Trophoblast cell (in vitro differentiated cells and primary cell): ENCODE data around the gene BEGAIN.

Experiments used
- DNase-seq, 2 donors: peaks; one replicate each; pipeline ENCODE4 v3.0.0-alpha.2; 2016
- H2AFZ ChIP-seq: 2 replicates; pipeline ENCODE4 v1.6.1; 2013; ENCODE audit warnings: low read length, moderate library complexity, mild to moderate bottlenecking; ENCODE audit not compliant: insufficient read depth, poor library complexity
- H2AK5ac ChIP-seq: 2 replicates; pipeline ENCODE4 v1.6.1; 2013; ENCODE audit warnings: mild to moderate bottlenecking, low read length
- H2BK120ac ChIP-seq: 2 replicates; pipeline ENCODE4 v1.6.1; 2013; ENCODE audit warnings: low read length, mild to moderate bottlenecking, moderate library complexity; ENCODE audit not compliant: insufficient read depth, poor library complexity
- H2BK12ac ChIP-seq: 2 replicates; pipeline ENCODE4 v1.6.1; 2013; ENCODE audit warnings: mild to moderate bottlenecking, low read length, moderate library complexity
- H2BK5ac ChIP-seq: 2 replicates; pipeline ENCODE4 v1.6.1; 2013; ENCODE audit warnings: low read length, low read depth, moderate library complexity, mild to moderate bottlenecking; ENCODE audit not compliant: poor library complexity
- H3K14ac ChIP-seq: 2 replicates; pipeline ENCODE4 v1.6.1; 2013; ENCODE audit warnings: mild to moderate bottlenecking, low read length
- H3K18ac ChIP-seq: 2 replicates; pipeline ENCODE4 v1.6.1; 2013; ENCODE audit warnings: mild to moderate bottlenecking, low read length
- H3K23ac ChIP-seq: 2 replicates; pipeline ENCODE4 v1.6.1; 2013; ENCODE audit warnings: low read length
- H3K27ac ChIP-seq: 2 replicates; pipeline ENCODE4 v1.5.1; 2013; ENCODE audit warnings: low read depth, mild to moderate bottlenecking, inconsistent platforms, low read length, moderate library complexity
- H3K27me3 ChIP-seq: 2 replicates; pipeline ENCODE4 v1.6.1; 2013; ENCODE audit warnings: inconsistent platforms, mild to moderate bottlenecking, low read length, moderate library complexity; ENCODE audit not compliant: insufficient read depth
- H3K36me3 ChIP-seq, 2 experiments: 1 replicate in 1 of 2; 2 replicates in 1 of 2; pipeline ENCODE4 v1.6.1; 2013; ENCODE audit warnings: low read length in 2 of 2, mild to moderate bottlenecking in 2 of 2, moderate library complexity in 1 of 2; ENCODE audit not compliant: insufficient read depth in 2 of 2, control insufficient read depth in 1 of 2
- H3K4ac ChIP-seq: 2 replicates; pipeline ENCODE4 v1.6.1; 2013; ENCODE audit warnings: low read depth, mild to moderate bottlenecking, low read length, moderate library complexity
- H3K4me1 ChIP-seq, 2 experiments: 1 replicate in 1 of 2; 2 replicates in 1 of 2; pipeline ENCODE4 v1.6.1; 2013; ENCODE audit warnings: low read length in 2 of 2, mild to moderate bottlenecking in 2 of 2, moderate library complexity in 1 of 2; ENCODE audit not compliant: insufficient read depth in 2 of 2, control insufficient read depth in 1 of 2
- H3K4me2 ChIP-seq: 2 replicates; pipeline ENCODE4 v1.6.1; 2013; ENCODE audit warnings: inconsistent platforms, mild to moderate bottlenecking, low read length, moderate library complexity
- H3K4me3 ChIP-seq: 2 replicates; pipeline ENCODE4 v1.5.1; 2013; ENCODE audit warnings: mild to moderate bottlenecking, low read depth, low read length, inconsistent platforms
- H3K79me1 ChIP-seq: one replicate; pipeline ENCODE4 v1.6.1; 2013; ENCODE audit warnings: low read length
- H3K79me2 ChIP-seq: 2 replicates; pipeline ENCODE4 v1.6.1; 2013; ENCODE audit warnings: low read length, mild to moderate bottlenecking; ENCODE audit not compliant: control insufficient read depth, insufficient read depth, poor library complexity
- H3K9ac ChIP-seq: 2 replicates; pipeline ENCODE4 v1.6.1; 2013; ENCODE audit warnings: mild to moderate bottlenecking, low read length
- H3K9me3 ChIP-seq: 2 replicates; pipeline ENCODE4 v1.6.1; 2013; ENCODE audit warnings: low read depth, mild to moderate bottlenecking, control low read depth, inconsistent platforms, low read length; ENCODE audit not compliant: insufficient read depth
- H4K12ac ChIP-seq: 2 replicates; pipeline ENCODE4 v1.6.1; 2013; ENCODE audit warnings: low read depth, mild to moderate bottlenecking, low read length, moderate library complexity
- H4K8ac ChIP-seq: 2 replicates; pipeline ENCODE4 v1.6.1; 2013; ENCODE audit warnings: low read depth, mild to moderate bottlenecking, low read length, moderate library complexity
- H4K91ac ChIP-seq: one replicate; pipeline ENCODE4 v1.6.1; 2013; ENCODE audit warnings: low read depth, mild to moderate bottlenecking, low read length, moderate library complexity
- WGBS: extraction: QIAGEN DNeasy Blood & Tissue Kit; methylation state at CpG from one replicate; pipeline ENCODE4 v1.1.7; 2013; ENCODE audit warnings: missing lambda C conversion rate; ENCODE audit not compliant: insufficient read length, insufficient coverage; ENCODE audit errors: extremely low coverage; 5-methylcytosine and 5-hydroxymethylcytosine counted together

Gene BEGAIN

DNA sequence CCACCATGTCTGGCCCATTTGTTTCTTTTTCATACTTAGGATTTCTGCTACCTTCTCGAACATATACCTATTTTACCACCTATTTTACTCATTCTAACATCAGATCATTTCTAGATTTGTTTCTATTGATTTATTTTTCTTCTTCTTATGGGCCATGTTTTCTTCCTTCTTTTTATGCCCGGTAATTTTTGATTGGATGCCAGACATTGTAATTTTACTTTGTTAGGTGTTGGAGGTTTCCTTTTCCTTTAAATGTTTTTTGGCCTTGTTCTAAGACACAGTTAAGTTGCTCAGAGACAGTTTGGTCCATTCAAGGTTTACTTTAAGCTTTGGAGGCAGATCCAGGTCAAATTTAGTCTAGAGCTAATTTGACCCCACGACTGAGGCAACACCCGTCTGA, 14.7 kb upstream of the BEGAIN start:
- Histone ChIP-seq H4K8ac (no peak overlapping the region), H3K79me2 (no peaks in the 10 kb centered on the region), H3K36me3 (no peaks in the 10 kb centered on the region), H2BK120ac (no peak overlapping the region), H4K91ac (no peak overlapping the region), H3K4ac (no peak overlapping the region), H2AFZ (no peak overlapping the region), H3K27ac (no peak overlapping the region), H3K23ac (no peak overlapping the region), H3K79me1 (no peaks in the 10 kb centered on the region), H3K9me3 (no peaks in the 10 kb centered on the region), H3K9ac (no peak overlapping the region), H3K18ac (no peak overlapping the region), H2BK5ac (no peak overlapping the region), H3K4me2 (no peak overlapping the region), H2AK5ac (no peak overlapping the region), H3K27me3 (no peaks in the 10 kb centered on the region), H3K14ac (no peak overlapping the region), H3K4me1 (no peaks in the 10 kb centered on the region), H4K12ac (no peak overlapping the region), H2BK12ac (no peak overlapping the region), H3K4me3 (no peak overlapping the region)
- no peak for DNase-seq
- WGBS, result 100% methylated on average over 1 of the region's 4 CpGs

DNA sequence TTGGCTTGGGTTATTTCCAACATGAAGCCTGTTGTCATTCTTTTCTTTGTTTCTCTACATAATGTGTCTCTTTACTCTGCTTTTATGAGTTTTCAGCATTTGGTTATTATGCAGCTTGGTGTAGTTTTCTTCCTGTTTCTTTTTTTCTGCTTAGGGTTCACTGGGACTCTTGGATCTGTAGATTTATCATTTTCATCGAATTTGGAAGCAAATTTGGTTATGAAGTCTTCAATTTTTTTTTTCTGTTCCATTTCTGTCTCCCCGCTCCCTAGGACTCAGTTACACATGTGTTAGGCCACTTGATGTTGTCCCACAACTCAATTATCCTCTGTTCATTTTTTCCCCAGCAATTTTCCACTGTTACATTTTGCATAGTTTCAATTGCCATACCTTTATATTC, 13.8 kb upstream of the BEGAIN start:
- Histone ChIP-seq H2BK5ac (no peak overlapping the region), H3K9me3 (no peaks in the 10 kb centered on the region), H4K12ac (no peak overlapping the region)

DNA sequence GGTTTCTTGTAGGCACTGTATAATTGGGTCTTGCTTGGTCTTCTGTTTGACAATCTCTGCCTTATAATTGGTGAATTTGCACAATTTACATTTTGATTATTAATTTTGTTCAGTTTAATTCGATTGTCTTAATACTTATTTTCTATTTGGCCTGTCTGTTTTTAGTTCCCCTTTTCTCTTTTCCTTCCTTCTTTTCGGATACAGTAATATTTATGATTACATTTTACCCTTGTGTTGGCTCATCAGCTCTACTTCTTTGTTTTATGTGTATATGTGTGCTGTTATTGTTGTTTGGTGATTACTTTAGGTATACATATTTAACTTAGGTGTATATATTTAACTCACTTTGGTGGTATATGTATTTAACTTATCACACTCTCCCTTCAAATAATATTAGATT, 12.8 kb upstream of the BEGAIN start:
- Histone ChIP-seq H3K4me3 (no peak overlapping the region), H3K18ac (no peak overlapping the region), H2AK5ac (no peak overlapping the region), H3K9ac (no peak overlapping the region), H3K4me1 (no peaks in the 10 kb centered on the region), H3K4ac (no peak overlapping the region), H3K36me3 (no peaks in the 10 kb centered on the region), H4K8ac (no peak overlapping the region), H3K14ac (no peak overlapping the region), H3K9me3 (no peaks in the 10 kb centered on the region), H3K4me2 (no peak overlapping the region), H2BK120ac (no peak overlapping the region), H4K12ac (no peak overlapping the region), H2AFZ (no peak overlapping the region), H3K27ac (no peak overlapping the region), H2BK5ac (no peak overlapping the region), H3K27me3 (no peaks in the 10 kb centered on the region), H3K79me1 (no peaks in the 10 kb centered on the region), H4K91ac (no peak overlapping the region), H3K79me2 (no peaks in the 10 kb centered on the region), H3K23ac (no peak overlapping the region), H2BK12ac (no peak overlapping the region)
- WGBS, result no CpG with 5 or more reads among the region's 2 CpGs
- DNase-seq, result no peak

More for the DNA sequence above, 13.8 kb upstream of the BEGAIN start:
- H3K14ac ChIP-seq, result no peak overlapping the region
- no peak overlapping the region for H2AK5ac ChIP-seq
- no peak overlapping the region for H4K91ac ChIP-seq
- no peaks in the 10 kb centered on the region for H3K79me1 ChIP-seq
- no peak overlapping the region for H2BK120ac ChIP-seq
- no peak for DNase-seq
- WGBS, result no CpG with 5 or more reads among the region's 2 CpGs
- H2AFZ ChIP-seq, result no peak overlapping the region
- H4K8ac ChIP-seq, result no peak overlapping the region
- H3K27ac ChIP-seq, result no peak overlapping the region
- H3K18ac ChIP-seq, result no peak overlapping the region
- H3K4me2 ChIP-seq, result no peak overlapping the region
- no peak overlapping the region for H3K4me3 ChIP-seq
- no peak overlapping the region for H3K23ac ChIP-seq
- no peak overlapping the region for H3K9ac ChIP-seq
- H3K27me3 ChIP-seq, result no peaks in the 10 kb centered on the region
- H2BK12ac ChIP-seq, result no peak overlapping the region
- H3K79me2 ChIP-seq, result no peaks in the 10 kb centered on the region
- no peaks in the 10 kb centered on the region for H3K4me1 ChIP-seq
- no peak overlapping the region for H3K4ac ChIP-seq
- H3K36me3 ChIP-seq, result no peaks in the 10 kb centered on the region

DNA sequence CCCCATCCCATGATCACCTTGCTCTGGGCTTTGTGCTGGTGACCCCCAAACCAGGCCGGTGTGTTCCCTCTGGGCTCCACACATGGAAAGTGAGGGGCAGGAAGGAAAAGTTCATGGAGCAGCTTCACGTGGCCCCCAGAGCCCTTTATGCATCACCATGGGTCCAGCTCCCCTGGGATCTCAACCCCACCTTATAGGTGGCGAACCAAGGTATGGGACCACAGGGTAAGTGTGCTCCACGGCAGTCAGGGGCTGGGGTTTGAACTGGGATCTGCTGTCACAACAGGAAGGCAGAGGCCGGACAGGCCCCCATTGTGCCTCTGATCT, 7.4 kb upstream of the BEGAIN start:
- Histone ChIP-seq H3K9ac (no peak overlapping the region), H3K4me2 (no peak overlapping the region), H2BK12ac (no peak overlapping the region), H3K4me1 (no peaks in the 10 kb centered on the region), H3K9me3 (peaks cover 2% of the 10 kb centered on the region), H3K27me3 (peaks cover 1% of the 10 kb centered on the region), H3K4ac (no peak overlapping the region), H3K4me3 (no peak overlapping the region), H3K27ac (no peak overlapping the region), H2AK5ac (no peak overlapping the region), H2BK120ac (no peak overlapping the region), H2AFZ (no peak overlapping the region), H4K12ac (no peak overlapping the region), H3K79me1 (no peaks in the 10 kb centered on the region), H3K14ac (no peak overlapping the region), H2BK5ac (no peak overlapping the region), H3K36me3 (no peaks in the 10 kb centered on the region), H4K91ac (no peak overlapping the region), H3K18ac (no peak overlapping the region), H4K8ac (no peak overlapping the region), H3K79me2 (no peaks in the 10 kb centered on the region), H3K23ac (no peak overlapping the region)
- no CpG with 5 or more reads among the region's 5 CpGs for WGBS
- DNase-seq, result no peak
